ENCODE measurements around the gene TECPR2.
"Not testable (repeated sequence)": the region's sequence is repeated elsewhere in the genome, so short reads cannot be mapped to it uniquely, and the experiment has no call there.

TECPR2 gene

GRCh38 chr14:102538602-102539543, 176.1 kb downstream of the TECPR2 start:
- DNase-seq (ENCODE audit: low read depth, low spot score): no peak
- CTCF ChIA-PET: interaction anchor here (0.9 to 4.6 kb wide), 3 partner anchors 14 to 101 kb away, joined by 3 to 33 read pairs (median 4); no protein-coding TSS in a partner anchor
- TF ChIP-seq CTCF (IDR thresholded peaks at IDR 0.05; ENCODE audit: insufficient read depth, low read length, missing control alignments): no peak
- POLR2A ChIA-PET: no interaction called here
- H3K4me3 ChIP-seq (ENCODE audit: low read depth, low read length): no peak overlapping the region

- no peak for TF ChIP-seq CTCF (IDR thresholded peaks at IDR 0.05; ENCODE audit: insufficient read depth, low read length, missing control alignments)
- POLR2A ChIA-PET: no interaction called here
- CTCF ChIA-PET: interaction anchor here (4.6 kb wide), 1 partner anchor 15 kb away, joined by 33 read pairs; no protein-coding TSS in a partner anchor
- H3K4me3 ChIP-seq (ENCODE audit: low read depth, low read length): no peak overlapping the region
- DNase-seq (ENCODE audit: low read depth, low spot score): no peak
These were observed 177.0 kb downstream of the TECPR2 start for GRCh38 chr14:102539544-102540314.

- H3K4me3 ChIP-seq (ENCODE audit: low read depth, low read length): no peak overlapping the region
- no peak for DNase-seq (ENCODE audit: low read depth, low spot score)
- POLR2A ChIA-PET: no interaction called here
- TF ChIP-seq CTCF (IDR thresholded peaks at IDR 0.05; ENCODE audit: insufficient read depth, low read length, missing control alignments): no peak
- CTCF ChIA-PET: interaction anchor here (4.6 kb wide), 1 partner anchor 16 kb away, joined by 33 read pairs; no protein-coding TSS in a partner anchor
These were observed 177.7 kb downstream of the TECPR2 start for GRCh38 chr14:102540315-102541028.

- not testable (repeated sequence) for H3K4me3 ChIP-seq (ENCODE audit: low read depth, low read length)
- CTCF ChIA-PET: interaction anchor here (1.0 to 4.6 kb wide), 2 partner anchors 17 to 26 kb away, joined by 3 to 33 read pairs; no protein-coding TSS in a partner anchor
These were observed 178.3 kb downstream of the TECPR2 start for GRCh38 chr14:102541029-102541491.

GRCh38 chr14:102541771-102542170, 179.0 kb downstream of the TECPR2 start:
- no peak for DNase-seq (ENCODE audit: low read depth, low spot score)
- H3K4me3 ChIP-seq (ENCODE audit: low read depth, low read length): no peak overlapping the region
- no peak for TF ChIP-seq CTCF (IDR thresholded peaks at IDR 0.05; ENCODE audit: insufficient read depth, low read length, missing control alignments)
- ChIA-PET CTCF (interaction anchor here (0.8 to 1.0 kb wide), 2 partner anchors 18 to 27 kb away, joined by 3 read pairs; no protein-coding TSS in a partner anchor), POLR2A (no interaction called here)

More at GRCh38 chr14:102541029-102541491, 178.3 kb downstream of the TECPR2 start:
- POLR2A ChIA-PET; DNase-seq (ENCODE audit: low read depth, low spot score): not testable (repeated sequence)

GRCh38 chr14:102544046-102544746, 181.5 kb downstream of the TECPR2 start:
- ChIA-PET POLR2A (no interaction called here), CTCF (no interaction called here)
- no peak overlapping the region for H3K4me3 ChIP-seq (ENCODE audit: low read depth, low read length)

More at GRCh38 chr14:102544046-102544746, 181.5 kb downstream of the TECPR2 start:
- DNase-seq (ENCODE audit: low read depth, low spot score): no peak
- TF ChIP-seq CTCF (IDR thresholded peaks at IDR 0.05; ENCODE audit: insufficient read depth, low read length, missing control alignments): no peak

Data from AG04449 (cell line).